ENCODE measurements around the gene MX2. TPM values are rescaled to one million over a fixed set of nuclear protein-coding genes. Genes with fewer than 3 reads are reported as not detected.

MX2 gene, protein sequence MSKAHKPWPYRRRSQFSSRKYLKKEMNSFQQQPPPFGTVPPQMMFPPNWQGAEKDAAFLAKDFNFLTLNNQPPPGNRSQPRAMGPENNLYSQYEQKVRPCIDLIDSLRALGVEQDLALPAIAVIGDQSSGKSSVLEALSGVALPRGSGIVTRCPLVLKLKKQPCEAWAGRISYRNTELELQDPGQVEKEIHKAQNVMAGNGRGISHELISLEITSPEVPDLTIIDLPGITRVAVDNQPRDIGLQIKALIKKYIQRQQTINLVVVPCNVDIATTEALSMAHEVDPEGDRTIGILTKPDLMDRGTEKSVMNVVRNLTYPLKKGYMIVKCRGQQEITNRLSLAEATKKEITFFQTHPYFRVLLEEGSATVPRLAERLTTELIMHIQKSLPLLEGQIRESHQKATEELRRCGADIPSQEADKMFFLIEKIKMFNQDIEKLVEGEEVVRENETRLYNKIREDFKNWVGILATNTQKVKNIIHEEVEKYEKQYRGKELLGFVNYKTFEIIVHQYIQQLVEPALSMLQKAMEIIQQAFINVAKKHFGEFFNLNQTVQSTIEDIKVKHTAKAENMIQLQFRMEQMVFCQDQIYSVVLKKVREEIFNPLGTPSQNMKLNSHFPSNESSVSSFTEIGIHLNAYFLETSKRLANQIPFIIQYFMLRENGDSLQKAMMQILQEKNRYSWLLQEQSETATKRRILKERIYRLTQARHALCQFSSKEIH
- 0.47 and 1.4 TPM in 2 replicates for total RNA-seq

GRCh38 chr21:41361786-41362604, at the start of gene MX2:
Gene MX2 (plus strand): TSS chr21:41362027. CDS start chr21:41376907, 14,880 bp downstream.

GRCh38 chr21:41316200-41317062, 45.4 kb upstream of the MX2 start, which contains the start of gene FAM3B:
Gene FAM3B (plus strand): TSS chr21:41316801. CDS start chr21:41316880, 79 bp downstream.

GRCh38 chr21:41425954-41426675, 64.3 kb downstream of the MX2 start, which contains the start of gene MX1:
Gene MX1 (plus strand): TSS chr21:41426239. CDS start chr21:41432071, 5,832 bp downstream.

Other genes starting within 250 kb of the MX2 start
- gene BACE2, start 193.9 kb upstream of the MX2 start, total RNA-seq, result 34.5 and 36.7 TPM in 2 replicates
- gene FAM3B, start 45.2 kb upstream of the MX2 start, total RNA-seq, result not detected in 2 replicates
- 1.3 and 6.0 TPM in 2 replicates for gene MX1, start 64.2 kb downstream of the MX2 start, total RNA-seq
- gene TMPRSS2, start 146.1 kb downstream of the MX2 start, total RNA-seq, result not detected in 2 replicates

Measured in pericardium fibroblast (primary cell).